HUES6 (cell line): ENCODE results near the gene FBN2.

Experiments used
- H3K27ac ChIP-seq: 2 replicates; pipeline ENCODE4 v1.7.0; 2013; ENCODE audit warnings: low read depth, mild to moderate bottlenecking, low read length, inconsistent platforms
- H3K27me3 ChIP-seq: 2 replicates; pipeline ENCODE4 v1.6.1; 2013; ENCODE audit warnings: low read length; ENCODE audit not compliant: control insufficient read depth, insufficient read depth
- H3K36me3 ChIP-seq: 2 replicates; pipeline ENCODE4 v1.6.1; 2013; ENCODE audit warnings: low read length; ENCODE audit not compliant: control insufficient read depth, insufficient read depth
- H3K4me1 ChIP-seq: 2 replicates; pipeline ENCODE4 v1.6.1; 2013; ENCODE audit warnings: low read length; ENCODE audit not compliant: control insufficient read depth, insufficient read depth
- H3K4me3 ChIP-seq: 2 replicates; pipeline ENCODE4 v1.5.1; 2013; ENCODE audit warnings: low read depth, low read length
- H3K9ac ChIP-seq: one replicate; pipeline ENCODE4 v1.6.1; 2013; ENCODE audit warnings: mild to moderate bottlenecking, low read length
- H3K9me3 ChIP-seq: 2 replicates; pipeline ENCODE4 v1.6.1; 2013; ENCODE audit warnings: low read depth, low read length; ENCODE audit not compliant: control insufficient read depth, insufficient read depth

FBN2 gene

DNA sequence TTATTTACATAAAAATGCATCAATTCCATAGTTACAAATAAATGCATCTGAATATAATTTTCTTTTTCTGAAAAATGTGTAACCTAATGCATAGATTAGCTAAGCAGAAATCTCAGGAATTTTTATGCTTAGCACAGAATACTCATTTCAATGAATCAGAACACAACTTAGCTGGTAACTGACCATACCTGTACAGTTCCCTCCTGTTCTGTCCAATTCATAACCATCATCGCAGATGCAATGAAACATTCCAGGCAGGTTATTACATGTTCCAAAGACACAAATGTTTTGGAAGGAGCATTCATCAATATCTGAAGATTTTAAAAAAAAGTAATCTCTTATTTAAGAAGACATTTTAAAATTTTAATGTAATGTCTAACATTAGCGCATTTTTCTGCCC, 219.4 kb downstream of the FBN2 start:
- H3K4me1 ChIP-seq: no peaks in the 10 kb centered on the region
- H3K27me3 ChIP-seq: no peaks in the 10 kb centered on the region
- H3K9ac ChIP-seq: no peak overlapping the region
- no peaks in the 10 kb centered on the region for H3K9me3 ChIP-seq
- no peak overlapping the region for H3K4me3 ChIP-seq
- no peak overlapping the region for H3K27ac ChIP-seq
- H3K36me3 ChIP-seq: no peaks in the 10 kb centered on the region

GRCh38 chr5:128317481-128317880, 220.6 kb downstream of the FBN2 start:
- H3K36me3 ChIP-seq: no peaks in the 10 kb centered on the region
- no peak overlapping the region for H3K9ac ChIP-seq
- no peak overlapping the region for H3K27ac ChIP-seq
- no peak overlapping the region for H3K4me3 ChIP-seq
- H3K4me1 ChIP-seq: no peaks in the 10 kb centered on the region
- no peaks in the 10 kb centered on the region for H3K27me3 ChIP-seq
- no peaks in the 10 kb centered on the region for H3K9me3 ChIP-seq

- no peak overlapping the region for H3K4me3 ChIP-seq
- H3K4me1 ChIP-seq: no peaks in the 10 kb centered on the region
- peaks cover 5% of the 10 kb centered on the region; the same call in 1 of the 2 replicates for H3K36me3 ChIP-seq
- no peak overlapping the region for H3K27ac ChIP-seq
- no peak overlapping the region for H3K9ac ChIP-seq
- H3K9me3 ChIP-seq: no peaks in the 10 kb centered on the region
- H3K27me3 ChIP-seq: no peaks in the 10 kb centered on the region
These were observed 222.4 kb downstream of the FBN2 start for GRCh38 chr5:128315671-128316070.

DNA sequence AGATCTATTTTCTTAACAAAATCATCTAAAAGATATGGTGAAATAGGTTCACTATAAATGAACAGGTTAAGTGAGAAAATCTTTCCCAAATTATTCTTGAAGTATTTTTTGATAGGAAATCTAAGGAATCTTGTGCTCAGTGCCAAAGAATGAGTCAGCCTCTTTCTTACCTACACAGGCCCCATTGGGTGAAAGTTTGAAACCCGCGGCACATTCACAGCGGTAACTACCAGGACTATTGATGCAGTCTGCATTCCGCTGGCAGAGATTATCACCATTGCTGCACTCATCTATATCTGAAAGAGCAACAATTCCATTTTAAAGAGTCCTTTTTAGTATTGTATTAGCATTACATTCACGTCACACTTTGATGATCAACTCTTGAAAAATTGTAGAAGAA, 232.7 kb downstream of the FBN2 start:
- Histone ChIP-seq H3K36me3 (peaks cover 41% of the 10 kb centered on the region; the same call in 1 of the 2 replicates), H3K9me3 (no peaks in the 10 kb centered on the region)

DNA sequence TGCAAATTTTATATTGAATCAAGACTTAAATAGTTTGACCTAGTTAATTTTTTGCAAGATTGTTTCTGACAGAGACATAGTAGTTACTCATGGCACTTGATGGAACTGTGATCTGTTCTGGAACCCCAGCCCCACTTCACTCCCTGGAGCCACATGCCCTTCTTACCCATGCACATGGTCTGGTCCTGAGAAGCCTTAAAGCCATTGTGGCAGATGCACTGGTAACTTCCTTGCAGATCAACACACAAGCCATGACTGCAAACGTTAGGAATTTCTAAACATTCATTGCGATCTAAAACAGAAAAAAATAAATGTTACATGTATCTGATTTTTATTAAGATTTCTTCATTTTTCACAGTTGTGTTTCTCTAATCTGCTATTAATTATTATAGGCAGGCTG, 233.3 kb downstream of the FBN2 start:
- H3K9me3 ChIP-seq: no peaks in the 10 kb centered on the region
- H3K4me3 ChIP-seq: no peak overlapping the region
- no peak overlapping the region for H3K27ac ChIP-seq
- H3K9ac ChIP-seq: no peak overlapping the region
- no peaks in the 10 kb centered on the region for H3K27me3 ChIP-seq
- H3K4me1 ChIP-seq: peaks cover 5% of the 10 kb centered on the region; the same call in 1 of the 2 replicates
- peaks cover 46% of the 10 kb centered on the region; the same call in 1 of the 2 replicates for H3K36me3 ChIP-seq

More for the DNA sequence above, 232.7 kb downstream of the FBN2 start:
- Histone ChIP-seq H3K27ac (no peak overlapping the region), H3K4me1 (peaks cover 5% of the 10 kb centered on the region; the same call in 1 of the 2 replicates), H3K4me3 (no peak overlapping the region), H3K9ac (no peak overlapping the region), H3K27me3 (no peaks in the 10 kb centered on the region)

GRCh38 chr5:128304088-128304487, 234.0 kb downstream of the FBN2 start:
- H3K9ac ChIP-seq: no peak overlapping the region
- H3K4me3 ChIP-seq: no peak overlapping the region
- no peak overlapping the region for H3K27ac ChIP-seq
- no peaks in the 10 kb centered on the region for H3K27me3 ChIP-seq
- peaks cover 5% of the 10 kb centered on the region; the same call in 1 of the 2 replicates for H3K4me1 ChIP-seq
- peaks cover 5% of the 10 kb centered on the region; the same call in 1 of the 2 replicates for H3K9me3 ChIP-seq
- H3K36me3 ChIP-seq: peaks cover 45% of the 10 kb centered on the region; the same call in 1 of the 2 replicates

- Histone ChIP-seq H3K27ac (no peak overlapping the region), H3K9me3 (peaks cover 5% of the 10 kb centered on the region; the same call in 1 of the 2 replicates), H3K27me3 (no peaks in the 10 kb centered on the region), H3K4me3 (no peak overlapping the region), H3K4me1 (peaks cover 5% of the 10 kb centered on the region; the same call in 1 of the 2 replicates), H3K36me3 (peaks cover 42% of the 10 kb centered on the region; the same call in 1 of the 2 replicates), H3K9ac (no peak overlapping the region)
These were observed 234.5 kb downstream of the FBN2 start for GRCh38 chr5:128303593-128303992.

DNA sequence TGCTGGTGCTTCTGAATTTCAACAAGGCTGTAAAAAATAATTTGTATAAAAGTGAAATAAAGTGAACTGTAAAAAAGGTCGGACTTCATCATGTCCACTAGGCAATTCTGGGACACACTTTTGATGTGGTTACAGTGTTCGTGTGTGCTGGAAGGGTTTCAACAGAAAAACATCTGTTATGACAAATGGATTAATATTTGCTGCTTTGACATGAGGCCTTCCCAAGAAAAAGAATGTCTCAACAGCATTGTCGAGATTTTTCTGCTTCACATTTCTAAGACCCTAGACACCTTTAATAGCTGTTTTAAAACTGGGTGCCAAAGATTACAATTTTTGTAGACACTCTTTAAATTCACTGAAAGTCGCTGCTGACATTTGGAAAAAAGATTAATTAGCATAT, 237.9 kb downstream of the FBN2 start:
- Histone ChIP-seq H3K4me1 (peaks cover 5% of the 10 kb centered on the region; the same call in 1 of the 2 replicates), H3K27ac (no peak overlapping the region), H3K27me3 (no peaks in the 10 kb centered on the region), H3K9me3 (peaks cover 5% of the 10 kb centered on the region; the same call in 1 of the 2 replicates), H3K36me3 (peaks cover 38% of the 10 kb centered on the region; the same call in 1 of the 2 replicates), H3K9ac (no peak overlapping the region), H3K4me3 (no peak overlapping the region)

DNA sequence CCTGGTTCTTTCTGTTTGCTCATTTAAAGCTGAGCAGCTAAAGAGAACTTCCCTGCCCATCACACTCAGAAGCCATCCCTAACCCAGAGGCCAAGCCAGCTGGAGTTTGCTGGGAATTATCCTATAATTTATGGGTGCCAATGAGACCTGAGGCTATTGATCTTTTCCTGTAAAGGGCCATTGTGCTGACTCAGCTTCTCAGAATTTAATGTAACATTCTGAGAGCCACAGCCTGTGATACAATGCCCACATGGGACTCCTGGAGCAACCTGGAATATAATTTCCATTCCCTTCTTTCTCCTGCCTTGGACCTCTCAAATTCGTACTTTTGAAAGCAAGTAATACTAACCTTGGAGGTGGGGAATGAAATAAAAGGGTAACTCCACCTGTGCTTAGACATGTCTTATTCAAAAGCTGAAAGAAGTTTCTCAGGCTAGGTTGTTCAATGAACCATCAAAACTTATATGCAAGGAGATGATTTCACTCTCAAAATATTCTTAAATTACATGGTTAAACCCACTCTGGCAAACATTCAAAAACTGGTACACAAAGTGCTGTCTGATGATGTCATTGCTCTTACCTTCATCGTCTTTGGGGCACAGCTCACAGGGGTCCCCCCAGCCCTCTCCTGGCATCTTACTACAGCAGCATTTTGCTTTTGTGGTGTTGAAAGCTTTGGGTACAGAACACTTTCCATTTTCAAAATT, 247.7 kb downstream of the FBN2 start:
- Histone ChIP-seq H3K4me1 (no peaks in the 10 kb centered on the region), H3K36me3 (peaks cover 26% of the 10 kb centered on the region; the same call in 1 of the 2 replicates), H3K4me3 (no peak overlapping the region)

DNA sequence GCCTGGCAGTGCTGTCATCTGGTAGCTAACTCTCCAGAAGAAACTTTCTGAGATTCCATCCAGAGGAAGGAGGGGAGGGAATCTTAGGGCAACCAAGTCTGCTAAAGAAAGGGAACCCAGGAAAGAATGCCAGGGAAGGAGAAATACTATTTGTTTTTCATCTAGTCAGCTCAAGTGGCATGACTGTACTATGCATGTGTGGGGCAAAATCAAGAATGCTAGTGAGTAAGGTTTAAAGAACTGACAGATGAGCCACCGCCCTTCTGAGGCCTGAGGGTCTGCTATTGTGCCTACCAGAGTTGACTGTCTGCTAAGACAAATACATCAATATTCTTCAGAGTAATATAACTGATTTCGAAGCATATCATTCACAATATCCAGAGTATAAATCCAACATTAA, 250.3 kb downstream of the FBN2 start:
- H3K9ac ChIP-seq: no peak overlapping the region
- no peak overlapping the region for H3K4me3 ChIP-seq
- no peaks in the 10 kb centered on the region for H3K27me3 ChIP-seq
- H3K9me3 ChIP-seq: no peaks in the 10 kb centered on the region
- no peak overlapping the region for H3K27ac ChIP-seq
- peaks cover 26% of the 10 kb centered on the region; the same call in 1 of the 2 replicates for H3K36me3 ChIP-seq
- H3K4me1 ChIP-seq: no peaks in the 10 kb centered on the region

More for the DNA sequence above, 247.7 kb downstream of the FBN2 start:
- Histone ChIP-seq H3K9ac (no peak overlapping the region), H3K27me3 (no peaks in the 10 kb centered on the region), H3K9me3 (no peaks in the 10 kb centered on the region), H3K27ac (no peak overlapping the region)

DNA sequence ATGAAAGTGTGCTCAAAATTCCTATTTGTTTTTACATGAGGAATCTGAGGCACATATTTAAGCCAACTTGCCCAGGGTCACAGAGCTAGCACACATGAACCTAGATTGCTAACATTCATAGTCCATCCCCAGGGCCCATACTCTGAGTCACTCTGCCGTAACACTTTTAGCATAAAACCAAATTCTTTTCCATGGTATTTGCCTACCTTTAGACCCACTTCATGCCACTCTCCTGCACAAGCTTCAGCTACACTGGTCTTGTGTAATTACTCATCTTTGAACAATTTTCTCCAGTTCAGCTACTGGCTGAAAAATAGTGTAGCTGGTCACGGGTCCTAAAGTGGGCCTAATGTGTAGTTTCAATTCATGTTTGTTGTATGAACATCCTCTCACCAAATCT, 253.8 kb downstream of the FBN2 start:
- Histone ChIP-seq H3K4me3 (no peak overlapping the region), H3K9ac (no peak overlapping the region), H3K27ac (no peak overlapping the region), H3K36me3 (peaks cover 19% of the 10 kb centered on the region; the same call in 1 of the 2 replicates), H3K4me1 (no peaks in the 10 kb centered on the region), H3K27me3 (no peaks in the 10 kb centered on the region), H3K9me3 (no peaks in the 10 kb centered on the region)
